Stimulated activated effector memory CD8-positive, alpha-beta T cell treated with anti-CD3 and anti-CD28 coated beads, Interleukin-12 subunit alpha, Interleukin-12 subunit beta, amount 100 ng/mL, for 72 hours (primary cell): ENCODE results near the gene E2F1.

Source experiments
- ATAC-seq: fragments of 150-1000 bp; cut with Tn5 transposase; 2 replicates; pipeline ENCODE4 v1.10.0; 2021
- DNase-seq, 2 donors: peaks; one replicate each; pipeline ENCODE4 v3.0.0; 2021 to 2022; ENCODE audit warnings: low spot score in 2 of 2
- H3K27ac Mint-ChIP-seq: one replicate; pipeline ENCODE4 v1.8.0; 2022; ENCODE audit warnings: mild to moderate bottlenecking, mixed read lengths
- H3K36me3 Mint-ChIP-seq: one replicate; pipeline ENCODE4 v1.8.0; 2022; ENCODE audit warnings: mild to moderate bottlenecking, mixed read lengths
- H3K4me1 Mint-ChIP-seq: one replicate; pipeline ENCODE4 v1.8.0; 2022; ENCODE audit warnings: mixed read lengths
- H3K4me3 Mint-ChIP-seq: one replicate; pipeline ENCODE4 v1.8.0; 2022; ENCODE audit warnings: mild to moderate bottlenecking, mixed read lengths
- H3K9me3 Mint-ChIP-seq: one replicate; pipeline ENCODE4 v1.8.0; 2022; ENCODE audit warnings: mixed read lengths

The E2F1 gene

GRCh38 chr20:33719989-33720709 is 34.0 kb upstream of the E2F1 start, which contains the start of gene PXMP4:
PXMP4 (minus strand) TSS chr20:33720310; CDS start chr20:33720207, 103 bp downstream.
- Mint-ChIP-seq H3K4me3 (peak within 1 kb of the TSS; percentile 62), H3K27ac (peak within 1 kb of the TSS; percentile 66), H3K4me1 (peaks cover 25% of the 10 kb centered on the region), H3K9me3 (peaks cover 2% of the 10 kb centered on the region), H3K36me3 (peaks cover 12% of the 10 kb centered on the region)
- DNase-seq (peak; percentile 68 to 90), ATAC-seq (peak; percentile 99)

- peak in 1 of 2 donors; percentile 4 for DNase-seq
- H3K36me3 Mint-ChIP-seq, result peaks cover 12% of the 10 kb centered on the region
- peak overlapping the region; percentile 66 for H3K27ac Mint-ChIP-seq
- peak overlapping the region; percentile 62 for H3K4me3 Mint-ChIP-seq
- H3K9me3 Mint-ChIP-seq, result peaks cover 2% of the 10 kb centered on the region
- peaks cover 25% of the 10 kb centered on the region for H3K4me1 Mint-ChIP-seq
- ATAC-seq, result peak; percentile 1
Measured at GRCh38 chr20:33719277-33719988, 33.2 kb upstream of the E2F1 start.

- no peak overlapping the region for H3K4me3 Mint-ChIP-seq
- H3K9me3 Mint-ChIP-seq, result peaks cover 2% of the 10 kb centered on the region
- ATAC-seq (no peak), DNase-seq (no peak)
- H3K36me3 Mint-ChIP-seq, result peaks cover 39% of the 10 kb centered on the region
- H3K27ac Mint-ChIP-seq, result no peak overlapping the region
- H3K4me1 Mint-ChIP-seq, result peaks cover 25% of the 10 kb centered on the region
Measured at GRCh38 chr20:33716498-33716897, 30.3 kb upstream of the E2F1 start.

- ATAC-seq (no peak), DNase-seq (no peak)
- no peaks in the 10 kb centered on the region for H3K9me3 Mint-ChIP-seq
- no peak overlapping the region for H3K27ac Mint-ChIP-seq
- H3K4me3 Mint-ChIP-seq, result no peak overlapping the region
- H3K36me3 Mint-ChIP-seq, result peaks cover 47% of the 10 kb centered on the region
- peaks cover 26% of the 10 kb centered on the region for H3K4me1 Mint-ChIP-seq
Measured at GRCh38 chr20:33713865-33714367, 27.7 kb upstream of the E2F1 start.

- Mint-ChIP-seq H3K36me3 (peaks cover 64% of the 10 kb centered on the region), H3K9me3 (no peaks in the 10 kb centered on the region), H3K4me3 (no peak overlapping the region), H3K27ac (peak overlapping the region; percentile 48), H3K4me1 (peaks cover 24% of the 10 kb centered on the region)
- no peak for ATAC-seq
- no peak for DNase-seq
Measured at GRCh38 chr20:33711446-33711738, 25.2 kb upstream of the E2F1 start.

GRCh38 chr20:33710681-33711445 is 24.7 kb upstream of the E2F1 start:
- no peaks in the 10 kb centered on the region for H3K9me3 Mint-ChIP-seq
- H3K36me3 Mint-ChIP-seq, result peaks cover 64% of the 10 kb centered on the region
- H3K4me3 Mint-ChIP-seq, result no peak overlapping the region
- DNase-seq (no peak), ATAC-seq (no peak)
- peaks cover 21% of the 10 kb centered on the region for H3K4me1 Mint-ChIP-seq
- peak overlapping the region; percentile 48 for H3K27ac Mint-ChIP-seq

- H3K4me3 Mint-ChIP-seq, result no peak overlapping the region
- peaks cover 21% of the 10 kb centered on the region for H3K4me1 Mint-ChIP-seq
- peaks cover 59% of the 10 kb centered on the region for H3K36me3 Mint-ChIP-seq
- no peaks in the 10 kb centered on the region for H3K9me3 Mint-ChIP-seq
- peak overlapping the region; percentile 54 for H3K27ac Mint-ChIP-seq
- DNase-seq, result no peak
- ATAC-seq, result no peak
Measured at GRCh38 chr20:33709905-33710541, 23.8 kb upstream of the E2F1 start.

- no peaks in the 10 kb centered on the region for H3K9me3 Mint-ChIP-seq
- H3K4me1 Mint-ChIP-seq, result peaks cover 21% of the 10 kb centered on the region
- peak overlapping the region; percentile 54 for H3K27ac Mint-ChIP-seq
- H3K36me3 Mint-ChIP-seq, result peaks cover 59% of the 10 kb centered on the region
- peak; percentile 37 for ATAC-seq
- no peak overlapping the region for H3K4me3 Mint-ChIP-seq
- DNase-seq, result no peak
Measured at GRCh38 chr20:33709398-33709797, 23.2 kb upstream of the E2F1 start.

- Mint-ChIP-seq H3K9me3 (no peaks in the 10 kb centered on the region), H3K4me1 (peaks cover 21% of the 10 kb centered on the region), H3K27ac (no peak overlapping the region), H3K36me3 (peaks cover 43% of the 10 kb centered on the region), H3K4me3 (no peak overlapping the region)
- no peak for ATAC-seq
- no peak for DNase-seq
Measured at GRCh38 chr20:33707668-33708067, 21.5 kb upstream of the E2F1 start.

- no peak for DNase-seq
- ATAC-seq, result no peak
- Mint-ChIP-seq H3K36me3 (peaks cover 17% of the 10 kb centered on the region), H3K27ac (no peak overlapping the region), H3K9me3 (no peaks in the 10 kb centered on the region), H3K4me1 (peaks cover 3% of the 10 kb centered on the region), H3K4me3 (no peak overlapping the region)
Measured at GRCh38 chr20:33704197-33704924, 18.2 kb upstream of the E2F1 start.

GRCh38 chr20:33703498-33704137 is 17.4 kb upstream of the E2F1 start:
- no peak overlapping the region for H3K27ac Mint-ChIP-seq

GRCh38 chr20:33702861-33703260 is 16.7 kb upstream of the E2F1 start:
- no peak overlapping the region for H3K4me3 Mint-ChIP-seq
- ATAC-seq (no peak), DNase-seq (no peak)
- no peaks in the 10 kb centered on the region for H3K9me3 Mint-ChIP-seq
- H3K4me1 Mint-ChIP-seq, result no peaks in the 10 kb centered on the region
- H3K27ac Mint-ChIP-seq, result no peak overlapping the region
- peaks cover 13% of the 10 kb centered on the region for H3K36me3 Mint-ChIP-seq

More at GRCh38 chr20:33703498-33704137, 17.4 kb upstream of the E2F1 start:
- H3K36me3 Mint-ChIP-seq, result peaks cover 17% of the 10 kb centered on the region
- no peak for DNase-seq
- ATAC-seq, result no peak
- H3K9me3 Mint-ChIP-seq, result no peaks in the 10 kb centered on the region
- H3K4me1 Mint-ChIP-seq, result no peaks in the 10 kb centered on the region
- no peak overlapping the region for H3K4me3 Mint-ChIP-seq

- H3K4me1 Mint-ChIP-seq, result no peaks in the 10 kb centered on the region
- H3K9me3 Mint-ChIP-seq, result no peaks in the 10 kb centered on the region
- no peak overlapping the region for H3K4me3 Mint-ChIP-seq
- H3K27ac Mint-ChIP-seq, result no peak overlapping the region
- ATAC-seq, result no peak
- DNase-seq, result no peak
- H3K36me3 Mint-ChIP-seq, result peaks cover 3% of the 10 kb centered on the region
Measured at GRCh38 chr20:33701629-33702450, 15.7 kb upstream of the E2F1 start.
